HepG2 (cell line): ENCODE results near the gene CMIP. TPM values are rescaled to one million over a fixed set of nuclear protein-coding genes. Genes with fewer than 3 reads are reported as not detected.

Source experiments
- ATAC-seq: fragments of 200-7000 bp; cut with Tn5 transposase; 3 replicates; pipeline ENCODE4 v1.9.1; 2020; ENCODE audit warnings: mild to moderate bottlenecking, moderate library complexity
- BruUV-seq: library from RNA; stranded (reverse); fragments of 400-500 nt; replicated peaks from 2 replicates; lab custom pipeline; 2021; lab: Mats Ljungman, UMichigan
- CTCF ChIA-PET: fragments of 300-600 bp; formaldehyde crosslinking; extraction: SDS; loops from one replicate; lab custom pipeline; 2021; ENCODE audit warnings: low total read pairs, inconsistent platforms, low intra/inter-chr PET ratio; lab: Yijun Ruan, JAX
- POLR2A ChIA-PET: fragments of 350-600 bp; sonication (Branson Sonifier 250); formaldehyde crosslinking; loops from one replicate; lab custom pipeline; 2020; ENCODE audit warnings: antibody characterized with exemption, inconsistent platforms; lab: Yijun Ruan, JAX
- DNase-seq: peaks from one replicate; pipeline ENCODE4 v3.0.0-alpha.2; 2015; ENCODE audit warnings: low spot score
- FAIRE-seq: peaks from 3 replicates; lab custom pipeline; 2011; peaks lifted over from hg19 to GRCh38; lab: Jason Lieb, UNC
- H2AFZ ChIP-seq: one replicate; pipeline ENCODE4 v1.6.1; 2011; ENCODE audit warnings: low read length, inconsistent platforms
- H3K27ac ChIP-seq: fragments of 300-600 bp; 3 replicates; pipeline ENCODE4 v1.8.0; 2011; ENCODE audit warnings: mixed run types, mild to moderate bottlenecking, mixed read lengths, low read length, inconsistent platforms; ENCODE audit not compliant: insufficient read depth; ENCODE audit errors: extremely low read length
- H3K27me3 ChIP-seq, 2 experiments: fragments of 200-600 bp in 1 of 2; 2 replicates in 1 of 2; 3 replicates in 1 of 2; pipeline versions ENCODE4 v1.6.0 to v1.8.0; 2011; ENCODE audit warnings: low read length in 2 of 2, mild to moderate bottlenecking in 2 of 2, moderate library complexity in 2 of 2, inconsistent platforms in 1 of 2; ENCODE audit not compliant: insufficient read depth in 2 of 2, control insufficient read depth in 1 of 2
- H3K36me3 ChIP-seq, 2 experiments: fragments of 200-600 bp in 1 of 2; replicated peaks in 1 of 2; 2 replicates in 1 of 2; 3 replicates in 1 of 2; pipeline versions ENCODE4 v1.5.1 to v1.8.0; 2011; ENCODE audit warnings: low read length in 2 of 2, inconsistent platforms in 1 of 2; ENCODE audit not compliant: insufficient read depth in 2 of 2, control insufficient read depth in 1 of 2
- H3K4me1 ChIP-seq: 2 replicates; pipeline ENCODE4 v1.5.1; 2012; ENCODE audit warnings: low read length, inconsistent platforms; ENCODE audit not compliant: insufficient read depth
- H3K4me2 ChIP-seq: 2 replicates; pipeline ENCODE4 v1.6.0; 2011; ENCODE audit warnings: low read depth, low read length, inconsistent platforms
- H3K4me3 ChIP-seq, 3 experiments: fragments of 200-600 bp in 1 of 3; sonication (generic), shearing (Covaris generic) in 1 of 3; replicated peaks in 1 of 3; 2 replicates each; pipeline ENCODE4 v1.5.1; 2011 to 2016; ENCODE audit warnings: low read length in 3 of 3, inconsistent platforms in 2 of 3, low read depth in 2 of 3, mild to moderate bottlenecking in 2 of 3, control low read depth in 1 of 3, mixed read lengths in 1 of 3; ENCODE audit not compliant: insufficient read depth in 1 of 3
- H3K79me2 ChIP-seq: one replicate; pipeline ENCODE4 v1.6.1; 2011; ENCODE audit warnings: low read length, inconsistent platforms; ENCODE audit not compliant: insufficient read depth
- H3K9ac ChIP-seq: 2 replicates; pipeline ENCODE4 v1.6.0; 2011; ENCODE audit warnings: mild to moderate bottlenecking, low read depth, low read length, inconsistent platforms; ENCODE audit not compliant: insufficient read depth
- H3K9me3 ChIP-seq: 2 replicates; pipeline ENCODE4 v1.5.1; 2012; ENCODE audit warnings: mild to moderate bottlenecking, low read length
- H4K20me1 ChIP-seq: 2 replicates; pipeline ENCODE4 v1.6.0; 2011; ENCODE audit warnings: inconsistent platforms, mild to moderate bottlenecking, low read length, moderate library complexity; ENCODE audit not compliant: insufficient read depth
- FOXA3 ChIP-seq: IDR thresholded peaks from 2 replicates; pipeline ENCODE4 v1.6.1; 2016; ENCODE audit warnings: missing genetic modification reagents, missing compliant biosample characterization
- FOXK2 ChIP-seq: fragments of 450-650 bp; IDR thresholded peaks from 2 replicates; pipeline ENCODE4 v1.6.1; 2016
- FOXO1 ChIP-seq: sonication (generic); formaldehyde crosslinking; IDR thresholded peaks from 2 replicates; pipeline ENCODE4 v1.4.0; 2020; ENCODE audit warnings: missing genetic modification reagents
- HMG20B ChIP-seq: conservative IDR thresholded peaks from 2 replicates; pipeline ENCODE4 v1.6.1; 2016; ENCODE audit warnings: missing genetic modification reagents, missing compliant biosample characterization
- HOXD1 ChIP-seq: sonication (generic); formaldehyde crosslinking; IDR thresholded peaks from 2 replicates; pipeline ENCODE4 v1.5.0; 2020; ENCODE audit warnings: missing genetic modification reagents
- IRF2 ChIP-seq: IDR thresholded peaks from 2 replicates; pipeline ENCODE4 v1.6.1; 2018; ENCODE audit warnings: missing genetic modification reagents, missing compliant biosample characterization
- MATR3 ChIP-seq: sonication (generic); formaldehyde crosslinking; IDR thresholded peaks from 2 replicates; pipeline ENCODE4 v1.4.0; 2020; ENCODE audit warnings: missing genetic modification reagents
- MYNN ChIP-seq: sonication (generic); formaldehyde crosslinking; IDR thresholded peaks from 2 replicates; pipeline ENCODE4 v1.4.0; 2020; ENCODE audit warnings: mild to moderate bottlenecking, low read depth, missing genetic modification reagents
- REXO4 ChIP-seq: sonication (generic); formaldehyde crosslinking; IDR thresholded peaks from 2 replicates; pipeline ENCODE4 v1.8.0; 2022; ENCODE audit warnings: missing genetic modification reagents, mild to moderate bottlenecking, borderline replicate concordance
- RORA ChIP-seq: sonication (generic); formaldehyde crosslinking; IDR thresholded peaks from 2 replicates; pipeline ENCODE4 v1.5.0; 2020; ENCODE audit warnings: mild to moderate bottlenecking, missing genetic modification reagents, moderate library complexity
- TMF1 ChIP-seq: sonication (generic); formaldehyde crosslinking; IDR thresholded peaks from 2 replicates; pipeline ENCODE4 v1.8.1; 2022; ENCODE audit warnings: low read depth, missing genetic modification reagents
- TP53 ChIP-seq: sonication (generic); formaldehyde crosslinking; conservative IDR thresholded peaks from 2 replicates; pipeline ENCODE4 v1.4.0; 2020; ENCODE audit warnings: missing genetic modification reagents
- XBP1 ChIP-seq: sonication (generic); formaldehyde crosslinking; IDR thresholded peaks from 2 replicates; pipeline ENCODE4 v1.5.0; 2020; ENCODE audit warnings: missing genetic modification reagents
- ZBTB3 ChIP-seq: sonication (generic); formaldehyde crosslinking; IDR thresholded peaks from 2 replicates; pipeline ENCODE4 v1.4.0; 2020; ENCODE audit warnings: low read depth, mild to moderate bottlenecking, moderate library complexity, missing genetic modification reagents, borderline replicate concordance
- ZNF136 ChIP-seq: sonication (generic); formaldehyde crosslinking; IDR thresholded peaks from 2 replicates; pipeline ENCODE4 v1.8.1; 2022; ENCODE audit warnings: low read depth, mild to moderate bottlenecking, moderate library complexity, missing genetic modification reagents
- ZNF143 ChIP-seq: sonication (generic); formaldehyde crosslinking; IDR thresholded peaks from 2 replicates; pipeline ENCODE4 v1.4.0; 2020; ENCODE audit warnings: missing genetic modification reagents
- ZNF20 ChIP-seq: sonication (generic); formaldehyde crosslinking; IDR thresholded peaks from 2 replicates; pipeline ENCODE4 v1.4.0; 2020; ENCODE audit warnings: mild to moderate bottlenecking, moderate library complexity, missing genetic modification reagents
- ZNF207 ChIP-seq: fragments of 450-650 bp; IDR thresholded peaks from 2 replicates; pipeline ENCODE4 v1.6.1; 2016; ENCODE audit warnings: antibody characterized with exemption, borderline replicate concordance
- ZNF343 ChIP-seq: sonication (generic); formaldehyde crosslinking; IDR thresholded peaks from 2 replicates; pipeline ENCODE4 v1.4.0; 2020; ENCODE audit warnings: mild to moderate bottlenecking, missing genetic modification reagents
- ZNF530 ChIP-seq: sonication (generic); formaldehyde crosslinking; IDR thresholded peaks from 2 replicates; pipeline ENCODE4 v1.5.0; 2020; ENCODE audit warnings: low read depth, mild to moderate bottlenecking, missing genetic modification reagents
- ZNF670 ChIP-seq: sonication (generic); formaldehyde crosslinking; IDR thresholded peaks from 2 replicates; pipeline ENCODE4 v1.8.0; 2022; ENCODE audit warnings: mild to moderate bottlenecking, missing genetic modification reagents, borderline replicate concordance
- WGBS: methylation state at CpG from one replicate; pipeline ENCODE4 v1.1.6; 2017; ENCODE audit warnings: low lambda C conversion rate; 5-methylcytosine and 5-hydroxymethylcytosine counted together
- in situ Hi-C: cut with HindIII; loops from 2 replicates; pipeline ENCODE4 v1.10.0; 2017; ENCODE audit warnings: low pct_unique_long_range_greater_than_20kb; ENCODE audit not compliant: extremely low pct_ligation_motif_present
- intact Hi-C: fragments of 100-400 bp; cut with micrococcal nuclease; formaldehyde crosslinking; loops from one replicate; pipeline ENCODE4 v1.10.0; 2022; ENCODE audit not compliant: unreplicated experiment
- polyA plus RNA-seq, 8 experiments: library from polyadenylated mRNA; depleted of rRNA in 3 of 8; stranded (reverse) in 7 of 8; unstranded in 1 of 8; fragments of >200 nt; fragmentation: Illumina TruSeq in 4 of 8; extraction: Trizol in 4 of 8; gene quantifications; 2 replicates each; pipeline versions ENCODE4 v1.2.1 to v1.2.3, GENCODE V29; 2011 to 2016; ENCODE audit warnings: low read depth in 4 of 8, missing spikeins in 1 of 8, mixed read lengths in 1 of 8; ENCODE audit not compliant: insufficient read depth in 1 of 8
- total RNA-seq, 5 experiments: library from RNA; depleted of rRNA; stranded (reverse); fragments of >200 nt; fragmentation: Illumina TruSeq; extraction: Trizol; gene quantifications; 2 replicates each; pipeline ENCODE4 v1.2.3, GENCODE V29; 2016; ENCODE audit warnings: low read depth in 1 of 5

CMIP gene
- total and polyA plus RNA-seq, 2 of the 13 experiments (the other 11 are each of a cell fraction or from before 2014, with no cell fraction given) = 10.9 to 18.1 TPM

GRCh38 chr16:81427219-81427618 is 17.4 kb upstream of the CMIP start:
- ChIA-PET POLR2A (no interaction called here), CTCF (no interaction called here)
- no peaks in the 10 kb centered on the region for H3K9me3 ChIP-seq
- H3K27me3 ChIP-seq = no peaks in the 10 kb centered on the region
- H3K4me1 ChIP-seq = peaks cover 44% of the 10 kb centered on the region
- 86% methylated on average over 6 of the region's 6 CpGs for WGBS
- BruUV-seq = no TSS peak
- ATAC-seq (no peak), FAIRE-seq (no peak), DNase-seq (no peak)
- no peaks in the 10 kb centered on the region for H3K79me2 ChIP-seq
- no peak overlapping the region for H3K4me2 ChIP-seq
- intact Hi-C loops (no loop called here), in situ Hi-C loops (no loop called here)
- no peak overlapping the region for H3K4me3 ChIP-seq
- H4K20me1 ChIP-seq = no peaks in the 10 kb centered on the region
- TF ChIP-seq ZNF207 = no peak
- no peak overlapping the region for H3K27ac ChIP-seq
- no peak overlapping the region for H3K9ac ChIP-seq
- H2AFZ ChIP-seq = no peak overlapping the region
- H3K36me3 ChIP-seq = no peaks in the 10 kb centered on the region

- no peaks in the 10 kb centered on the region for H3K79me2 ChIP-seq
- DNase-seq = peak; percentile 76
- H3K4me2 ChIP-seq = peak overlapping the region; percentile 78
- peak overlapping the region in 1 of 3 experiments; percentile 51; a peak in 2 of 6 replicates for H3K4me3 ChIP-seq
- FAIRE-seq = no peak
- 33% methylated on average over 3 of the region's 3 CpGs for whole genome bisulfite sequencing
- no peak overlapping the region for H3K27ac ChIP-seq
- H3K9me3 ChIP-seq = no peaks in the 10 kb centered on the region
- BruUV-seq = no TSS peak
- peak overlapping the region; percentile 84 for H2AFZ ChIP-seq
- peak overlapping the region; percentile 16; the same call in 1 of the 2 replicates for H3K9ac ChIP-seq
- H3K4me1 ChIP-seq = peaks cover 56% of the 10 kb centered on the region
- intact Hi-C loops = no loop called here
- in situ Hi-C loops = no loop called here
- H3K36me3 ChIP-seq = no peaks in the 10 kb centered on the region
- no peaks in the 10 kb centered on the region for H3K27me3 ChIP-seq
- H4K20me1 ChIP-seq = no peaks in the 10 kb centered on the region
- ATAC-seq = peak; percentile 77
- ChIA-PET POLR2A (interaction anchor here (0.7 to 7.2 kb wide), 11 partner anchors 9 to 139 kb away, joined by 3 to 61 read pairs (median 4); no protein-coding TSS in a partner anchor), CTCF (no interaction called here)
- no peak for TF ChIP-seq ZNF20
- no peak for TF ChIP-seq ZNF530 (CRISPR knock-in tag)
- TF ChIP-seq XBP1 (CRISPR knock-in tag) = no peak
- no peak for TF ChIP-seq HMG20B (CRISPR knock-in tag)
- 0 out of 2 replicates have a peak, but pooled peaks have one; percentile 12 for TF ChIP-seq FOXA3
- no peak for TF ChIP-seq MATR3 (CRISPR knock-in tag)
- TF ChIP-seq TP53 (CRISPR knock-in tag) = no peak
- TF ChIP-seq MYNN (CRISPR knock-in tag) = no peak
- no peak for TF ChIP-seq ZNF136 (CRISPR knock-in tag)
- TF ChIP-seq ZBTB3 (CRISPR knock-in tag) = no peak
- TF ChIP-seq REXO4 (CRISPR knock-in tag) = no peak
- no peak for TF ChIP-seq TMF1 (CRISPR knock-in tag)
- TF ChIP-seq ZNF143 = no peak
- no peak for TF ChIP-seq FOXK2
- TF ChIP-seq RORA = no peak
- TF ChIP-seq FOXO1 = no peak
- peak; percentile 21; the same call in 1 of the 2 replicates for TF ChIP-seq ZNF670 (CRISPR knock-in tag)
- no peak for TF ChIP-seq ZNF343 (CRISPR knock-in tag)
- TF ChIP-seq HOXD1 (CRISPR knock-in tag) = no peak
- peak; percentile 58; the same call in 1 of the 2 replicates for TF ChIP-seq IRF2 (CRISPR knock-in tag)
Observed at GRCh38 chr16:81429045-81429521, 15.5 kb upstream of the CMIP start.
